GM12891 (cell line): ENCODE results near the gene TBX4.

Experiments
- PAX5 ChIP-seq: IDR thresholded peaks from 2 replicates; pipeline ENCODE4 v1.6.1; 2011; ENCODE audit warnings: low read length, moderate library complexity, mild to moderate bottlenecking; ENCODE audit not compliant: insufficient read depth, severe bottlenecking
- POLR2A ChIP-seq: IDR thresholded peaks from 2 replicates; pipeline ENCODE4 v1.6.1; 2011; ENCODE audit warnings: low read depth, low read length, control low read depth
- POLR2AphosphoS5 ChIP-seq: IDR thresholded peaks from 2 replicates; pipeline ENCODE4 v1.6.1; 2011; ENCODE audit warnings: low read depth, low read length, control low read depth
- SPI1 ChIP-seq: IDR thresholded peaks from 2 replicates; pipeline ENCODE4 v1.6.1; 2011; ENCODE audit warnings: low read depth, low read length, control low read depth
- TAF1 ChIP-seq: IDR thresholded peaks from 2 replicates; pipeline ENCODE4 v1.6.1; 2011; ENCODE audit warnings: low read depth, low read length, control low read depth

GRCh38 chr17:61470530-61471136 lies 18.4 kb downstream of the TBX4 start:
- TF ChIP-seq POLR2AphosphoS5, result no peak
- no peak for TF ChIP-seq POLR2A
- no peak for TF ChIP-seq SPI1
- TF ChIP-seq TAF1, result no peak
- TF ChIP-seq PAX5, result no peak
